Endothelial cell of umbilical vein (primary cell): ENCODE data around the gene SDHAF2.

Experiments
- EZH2 ChIP-seq: IDR thresholded peaks from 2 replicates; pipeline ENCODE4 v1.6.1; 2012; ENCODE audit warnings: borderline replicate concordance, low read depth, mild to moderate bottlenecking, moderate library complexity, low read length, inconsistent platforms; ENCODE audit not compliant: severe bottlenecking
- FOS ChIP-seq: IDR thresholded peaks from 2 replicates; pipeline ENCODE4 v1.6.1; 2011; ENCODE audit warnings: mild to moderate bottlenecking, low read length, moderate library complexity, borderline replicate concordance; ENCODE audit not compliant: insufficient read depth
- MYC ChIP-seq: IDR thresholded peaks from one replicate; pipeline ENCODE4 v1.6.1; 2011; ENCODE audit warnings: mild to moderate bottlenecking, low read depth, low read length
- POLR2A ChIP-seq: IDR thresholded peaks from 2 replicates; pipeline ENCODE4 v1.6.1; 2012; ENCODE audit warnings: low read depth, mild to moderate bottlenecking, control low read depth, low read length
- POLR2AphosphoS5 ChIP-seq: IDR thresholded peaks from 2 replicates; pipeline ENCODE4 v1.6.1; 2012; ENCODE audit warnings: low read depth, mild to moderate bottlenecking, control low read depth, low read length, moderate library complexity; ENCODE audit not compliant: insufficient read depth
- TF ChIP-seq, protein P1 (sequence below), 2 donors: IDR thresholded peaks; 1 replicate in 1 of 2; 2 replicates in 1 of 2; pipeline ENCODE4 v1.5.1; 2011; ENCODE audit warnings: low read length in 2 of 2, mild to moderate bottlenecking in 2 of 2, moderate library complexity in 2 of 2, control low read depth in 1 of 2, inconsistent platforms in 1 of 2, low read depth in 1 of 2; ENCODE audit not compliant: insufficient read depth in 1 of 2; ENCODE audit errors: extremely low read depth in 1 of 2
- TF ChIP-seq, protein P2 (sequence below): IDR thresholded peaks from 2 replicates; pipeline ENCODE4 v1.6.1; 2011; ENCODE audit not compliant: insufficient read depth, insufficient read length

GRCh38 chr11:61417670-61418069 lies 12.3 kb upstream of the SDHAF2 start:
- TF ChIP-seq, protein P1, sequence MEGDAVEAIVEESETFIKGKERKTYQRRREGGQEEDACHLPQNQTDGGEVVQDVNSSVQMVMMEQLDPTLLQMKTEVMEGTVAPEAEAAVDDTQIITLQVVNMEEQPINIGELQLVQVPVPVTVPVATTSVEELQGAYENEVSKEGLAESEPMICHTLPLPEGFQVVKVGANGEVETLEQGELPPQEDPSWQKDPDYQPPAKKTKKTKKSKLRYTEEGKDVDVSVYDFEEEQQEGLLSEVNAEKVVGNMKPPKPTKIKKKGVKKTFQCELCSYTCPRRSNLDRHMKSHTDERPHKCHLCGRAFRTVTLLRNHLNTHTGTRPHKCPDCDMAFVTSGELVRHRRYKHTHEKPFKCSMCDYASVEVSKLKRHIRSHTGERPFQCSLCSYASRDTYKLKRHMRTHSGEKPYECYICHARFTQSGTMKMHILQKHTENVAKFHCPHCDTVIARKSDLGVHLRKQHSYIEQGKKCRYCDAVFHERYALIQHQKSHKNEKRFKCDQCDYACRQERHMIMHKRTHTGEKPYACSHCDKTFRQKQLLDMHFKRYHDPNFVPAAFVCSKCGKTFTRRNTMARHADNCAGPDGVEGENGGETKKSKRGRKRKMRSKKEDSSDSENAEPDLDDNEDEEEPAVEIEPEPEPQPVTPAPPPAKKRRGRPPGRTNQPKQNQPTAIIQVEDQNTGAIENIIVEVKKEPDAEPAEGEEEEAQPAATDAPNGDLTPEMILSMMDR (IDR thresholded peaks at IDR 0.05; ENCODE audit: extremely low read depth in 1 of 2, insufficient read depth in 1 of 2, low read depth in 1 of 2, low read length in 2 of 2), result no peak
- TF ChIP-seq POLR2AphosphoS5 (no peak), POLR2A (no peak), FOS (no peak), MYC (no peak), EZH2 (no peak)
- TF ChIP-seq, protein P2, sequence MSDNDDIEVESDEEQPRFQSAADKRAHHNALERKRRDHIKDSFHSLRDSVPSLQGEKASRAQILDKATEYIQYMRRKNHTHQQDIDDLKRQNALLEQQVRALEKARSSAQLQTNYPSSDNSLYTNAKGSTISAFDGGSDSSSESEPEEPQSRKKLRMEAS, result no peak
